H1 (cell line): Measurements from ENCODE around the gene ICA1. TPM values are rescaled to one million over a fixed set of nuclear protein-coding genes. Genes with fewer than 3 reads are reported as not detected.

Experiments used
- CTCF ChIA-PET: fragments of 300-600 bp; sonication (Branson Sonifier 250); formaldehyde crosslinking; loops from one replicate; lab custom pipeline; 2021; ENCODE audit not compliant: partially characterized antibody; lab: Charles Lee
- POLR2A ChIA-PET: fragments of 300-600 bp; sonication (Branson Sonifier 250); formaldehyde crosslinking; loops from one replicate; lab custom pipeline; 2021; ENCODE audit warnings: inconsistent platforms; ENCODE audit not compliant: partially characterized antibody; lab: Charles Lee
- DNase-seq, 2 experiments: peaks; one replicate each; pipeline versions ENCODE4 v3.0.0 to v3.0.0-alpha.2; 2010 to 2022; ENCODE audit warnings: low spot score in 2 of 2, low read depth in 1 of 2, mixed read lengths in 1 of 2
- FAIRE-seq: peaks from 2 replicates; lab custom pipeline; 2011; peaks lifted over from hg19 to GRCh38; lab: Jason Lieb, UNC
- H2AFZ ChIP-seq: 2 replicates; pipeline ENCODE4 v1.8.1; 2012; ENCODE audit warnings: low read length, inconsistent platforms
- H2AK5ac ChIP-seq: 2 replicates; pipeline ENCODE4 v1.6.1; 2013; ENCODE audit warnings: low read depth, low read length
- H2BK120ac ChIP-seq: replicated peaks from 2 replicates; pipeline ENCODE3; 2013; ENCODE audit warnings: low read depth, low read length, inconsistent platforms
- H2BK12ac ChIP-seq: 2 replicates; pipeline ENCODE4 v1.6.1; 2013; ENCODE audit warnings: low read depth, low read length
- H2BK15ac ChIP-seq: 2 replicates; pipeline ENCODE4 v1.6.1; 2013; ENCODE audit warnings: low read length
- H2BK20ac ChIP-seq: 2 replicates; pipeline ENCODE4 v1.6.1; 2013; ENCODE audit warnings: low read length
- H2BK5ac ChIP-seq: 2 replicates; pipeline ENCODE4 v1.6.1; 2013; ENCODE audit warnings: low read depth, low read length
- H3K14ac ChIP-seq: 2 replicates; pipeline ENCODE4 v1.6.1; 2013; ENCODE audit warnings: inconsistent platforms; ENCODE audit not compliant: insufficient read length
- H3K18ac ChIP-seq: 2 replicates; pipeline ENCODE4 v1.6.1; 2013; ENCODE audit warnings: low read length; ENCODE audit errors: extremely low read depth
- H3K23ac ChIP-seq: 2 replicates; pipeline ENCODE4 v1.6.1; 2013; ENCODE audit warnings: inconsistent platforms; ENCODE audit not compliant: insufficient read length
- H3K23me2 ChIP-seq: 2 replicates; pipeline ENCODE4 v1.6.1; 2013; ENCODE audit warnings: low read depth, low read length
- H3K27ac ChIP-seq: 2 replicates; pipeline ENCODE4 v1.6.1; 2011; ENCODE audit warnings: low read depth, low read length, inconsistent platforms
- H3K27me3 ChIP-seq, 4 experiments: replicated peaks in 1 of 4; 1 replicate in 1 of 4; 2 replicates in 3 of 4; pipeline versions ENCODE4 v1.6.1 to v1.8.1; 2011 to 2013; ENCODE audit warnings: low read length in 3 of 4, mild to moderate bottlenecking in 3 of 4, inconsistent platforms in 2 of 4, mixed read lengths in 2 of 4, moderate library complexity in 1 of 4; ENCODE audit not compliant: control insufficient read depth in 3 of 4, insufficient read depth in 3 of 4; ENCODE audit errors: extremely low read depth in 1 of 4
- H3K36me3 ChIP-seq, 4 experiments: 2 replicates each; pipeline versions ENCODE4 v1.6.1 to v1.8.1; 2011 to 2013; ENCODE audit warnings: mild to moderate bottlenecking in 4 of 4, low read length in 3 of 4, moderate library complexity in 2 of 4, control low read depth in 1 of 4, inconsistent platforms in 1 of 4; ENCODE audit not compliant: insufficient read depth in 4 of 4, control insufficient read depth in 2 of 4
- H3K4ac ChIP-seq: replicated peaks from 2 replicates; pipeline ENCODE3; 2013; ENCODE audit warnings: low read length, low read depth, mixed read lengths, inconsistent platforms; ENCODE audit not compliant: insufficient read length
- H3K4me1 ChIP-seq, 4 experiments: replicated peaks in 1 of 4; 1 replicate in 1 of 4; 2 replicates in 3 of 4; pipeline versions ENCODE4 v1.6.1 to v1.8.1; 2011 to 2013; ENCODE audit warnings: low read length in 3 of 4, inconsistent platforms in 2 of 4, mixed read lengths in 1 of 4; ENCODE audit not compliant: insufficient read depth in 4 of 4, control insufficient read depth in 3 of 4
- H3K4me2 ChIP-seq, 2 experiments: 2 replicates each; pipeline versions ENCODE4 v1.6.1 to v1.8.1; 2011 to 2013; ENCODE audit warnings: low read depth in 2 of 2, low read length in 2 of 2, control low read depth in 1 of 2, inconsistent platforms in 1 of 2, mild to moderate bottlenecking in 1 of 2; ENCODE audit not compliant: insufficient read depth in 1 of 2
- H3K4me3 ChIP-seq, 4 experiments: fragments of 200-600, 300-600 bp in 1 of 4; sonication (generic), shearing (Covaris generic), sonication (Bioruptor Twin) in 1 of 4; 2 replicates each; pipeline versions ENCODE4 v1.5.1 to v1.8.1; 2011 to 2016; ENCODE audit warnings: low read length in 4 of 4, low read depth in 3 of 4, control low read depth in 2 of 4, inconsistent platforms in 2 of 4, mild to moderate bottlenecking in 2 of 4, mixed read lengths in 1 of 4, moderate library complexity in 1 of 4; ENCODE audit not compliant: insufficient read depth in 2 of 4; ENCODE audit errors: extremely low read depth in 1 of 4
- H3K56ac ChIP-seq: replicated peaks from 2 replicates; pipeline ENCODE3; 2013; ENCODE audit warnings: low read depth, mild to moderate bottlenecking, mixed read lengths, low read length, inconsistent platforms; ENCODE audit not compliant: insufficient read length
- H3K79me1 ChIP-seq: 2 replicates; pipeline ENCODE4 v1.6.1; 2013; ENCODE audit warnings: low read depth, low read length, control low read depth
- H3K79me2 ChIP-seq, 2 experiments: 2 replicates each; pipeline versions ENCODE4 v1.6.1 to v1.8.1; 2012 to 2013; ENCODE audit warnings: low read length in 2 of 2, mild to moderate bottlenecking in 2 of 2, inconsistent platforms in 1 of 2; ENCODE audit not compliant: insufficient read depth in 2 of 2, control insufficient read depth in 1 of 2
- H3K9ac ChIP-seq, 4 experiments: replicated peaks in 1 of 4; 1 replicate in 1 of 4; 2 replicates in 3 of 4; pipeline versions ENCODE4 v1.6.1 to v1.8.1; 2011 to 2013; ENCODE audit warnings: low read depth in 3 of 4, low read length in 3 of 4, control low read depth in 2 of 4, mild to moderate bottlenecking in 2 of 4, moderate library complexity in 2 of 4, inconsistent platforms in 1 of 4; ENCODE audit errors: extremely low read depth in 1 of 4
- H3K9me3 ChIP-seq, 2 experiments: 2 replicates each; pipeline versions ENCODE4 v1.6.1 to v1.8.1; 2012 to 2013; ENCODE audit warnings: mild to moderate bottlenecking in 2 of 2, moderate library complexity in 2 of 2, control low read depth in 1 of 2, inconsistent platforms in 1 of 2, low read depth in 1 of 2, low read length in 1 of 2, mixed read lengths in 1 of 2; ENCODE audit not compliant: insufficient read depth in 2 of 2
- H4K20me1 ChIP-seq, 2 experiments: replicated peaks in 1 of 2; 2 replicates each; pipeline versions ENCODE3 to v1.8.1; 2011 to 2013; ENCODE audit warnings: inconsistent platforms in 2 of 2, low read length in 2 of 2, mild to moderate bottlenecking in 1 of 2; ENCODE audit not compliant: insufficient read depth in 2 of 2, control insufficient read depth in 1 of 2
- H4K5ac ChIP-seq: 2 replicates; pipeline ENCODE4 v1.6.1; 2013; ENCODE audit warnings: low read length, low read depth, mixed read lengths, inconsistent platforms; ENCODE audit not compliant: insufficient read length
- H4K8ac ChIP-seq: 2 replicates; pipeline ENCODE4 v1.8.0; 2013; ENCODE audit warnings: mild to moderate bottlenecking, moderate library complexity, low read length, inconsistent platforms; ENCODE audit not compliant: insufficient read depth; ENCODE audit errors: extremely low read depth
- H4K91ac ChIP-seq: replicated peaks from 2 replicates; pipeline ENCODE3; 2013; ENCODE audit warnings: low read length, mixed read lengths, inconsistent platforms; ENCODE audit not compliant: insufficient read length
- CBX8 ChIP-seq: fragments of 300-800, 300-1000 bp; sonication (generic); IDR thresholded peaks from 2 replicates; pipeline ENCODE4 v1.7.1; 2016; ENCODE audit warnings: low read depth, low read length, borderline replicate concordance
- GTF2F1 ChIP-seq: IDR thresholded peaks from 2 replicates; pipeline ENCODE4 v1.6.1; 2012; ENCODE audit warnings: low read depth, low read length, improper control_type of control experiment, borderline replicate concordance
- JUN ChIP-seq: IDR thresholded peaks from 2 replicates; pipeline ENCODE4 v1.6.1; 2011; ENCODE audit warnings: low read depth, mild to moderate bottlenecking, improper control_type of control experiment, low read length
- RXRA ChIP-seq: IDR thresholded peaks from 2 replicates; pipeline ENCODE4 v1.6.1; 2011; ENCODE audit warnings: low read depth, mild to moderate bottlenecking, low read length, moderate library complexity; ENCODE audit not compliant: insufficient read depth
- SIX5 ChIP-seq: IDR thresholded peaks from 2 replicates; pipeline ENCODE4 v1.6.1; 2011; ENCODE audit warnings: mild to moderate bottlenecking, low read depth, low read length
- SP1 ChIP-seq: IDR thresholded peaks from 2 replicates; pipeline ENCODE4 v1.6.1; 2011; ENCODE audit warnings: low read depth, low read length
- TAF1 ChIP-seq: IDR thresholded peaks from 2 replicates; pipeline ENCODE4 v1.6.1; 2011; ENCODE audit warnings: mild to moderate bottlenecking, low read depth, low read length
- WGBS, 2 experiments: shearing (Covaris generic) in 1 of 2; methylation state at CpG; one replicate each; pipeline versions ENCODE4 v1.1.6 to v1.1.7; 2013 to 2015; ENCODE audit warnings: low lambda C conversion rate in 2 of 2, mixed read lengths in 2 of 2, inconsistent platforms in 1 of 2, low coverage in 1 of 2, missing lambda C conversion rate in 1 of 2; ENCODE audit not compliant: insufficient replicate concordance in 2 of 2, insufficient coverage in 1 of 2, insufficient read length in 1 of 2; ENCODE audit errors: extremely low coverage in 1 of 2, missing lambda C conversion rate in 1 of 2; 5-methylcytosine and 5-hydroxymethylcytosine counted together
- polyA plus RNA-seq, 7 experiments: library from polyadenylated mRNA; depleted of rRNA in 3 of 7; stranded (reverse) in 5 of 7; unstranded in 2 of 7; fragments of >200 nt in 5 of 7; fragments of 200-250 nt in 2 of 7; gene quantifications; 1 replicate in 5 of 7; 2 replicates in 1 of 7; 4 replicates in 1 of 7; pipeline versions ENCODE4 v1.2.1 to v1.2.3, GENCODE V29; 2011 to 2013; ENCODE audit warnings: missing spikeins in 2 of 7, mixed read lengths in 2 of 7
- total RNA-seq: library from RNA; stranded (reverse); fragmentation: NEBNext Ultra II Directional; extraction: Animal tissue kit (Norgen Biotek cat#: 25700); gene quantifications from 2 replicates; pipeline ENCODE4 v1.2.1, GENCODE V29; 2021
- TF ChIP-seq, protein P1 (sequence below): IDR thresholded peaks from 2 replicates; pipeline ENCODE4 v1.6.1; 2012; ENCODE audit warnings: inconsistent platforms

ICA1 gene
- total and polyA plus RNA-seq, 2 of the 8 experiments (the other 6 are each of a cell fraction or from before 2014, with no cell fraction given) = 14.9 to 37.1 TPM

- Histone ChIP-seq H4K8ac (no peak overlapping the region), H3K23ac (no peak overlapping the region), H4K5ac (no peak overlapping the region), H2AFZ (no peak overlapping the region), H3K14ac (no peak overlapping the region), H3K4me3 (no peak overlapping the region), H3K4me2 (no peak overlapping the region), H2AK5ac (no peak overlapping the region), H2BK12ac (no peak overlapping the region), H2BK20ac (no peak overlapping the region), H3K4me1 (peaks cover 0 to 3% (median 0%) of the 10 kb centered on the region in 4 experiments; a peak in 2 of 7 replicates), H3K9me3 (no peaks in the 10 kb centered on the region), H3K27ac (no peak overlapping the region), H4K91ac (no peak overlapping the region), H3K79me1 (no peaks in the 10 kb centered on the region), H2BK5ac (no peak overlapping the region), H3K9ac (no peak overlapping the region), H3K36me3 (no peaks in the 10 kb centered on the region), H2BK15ac (no peak overlapping the region), H2BK120ac (no peak overlapping the region), H3K56ac (no peak overlapping the region), H3K79me2 (no peaks in the 10 kb centered on the region), H3K4ac (no peak overlapping the region), H3K23me2 (no peaks in the 10 kb centered on the region), H3K27me3 (no peaks in the 10 kb centered on the region), H4K20me1 (no peaks in the 10 kb centered on the region), H3K18ac (no peak overlapping the region)
- POLR2A ChIA-PET = no interaction called here
- TF ChIP-seq SIX5 (no peak), JUN (no peak), RXRA (no peak), SP1 (no peak), GTF2F1 (no peak), TAF1 (no peak), CBX8 (no peak)
- TF ChIP-seq, protein P1, sequence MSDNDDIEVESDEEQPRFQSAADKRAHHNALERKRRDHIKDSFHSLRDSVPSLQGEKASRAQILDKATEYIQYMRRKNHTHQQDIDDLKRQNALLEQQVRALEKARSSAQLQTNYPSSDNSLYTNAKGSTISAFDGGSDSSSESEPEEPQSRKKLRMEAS = no peak
- WGBS, 2 experiments = 88% methylated on average over 3 of the region's 3 CpGs; no CpG with 5 or more reads in 1 of the 2 experiments
- no peak for FAIRE-seq
- DNase-seq = no peak
- CTCF ChIA-PET = interaction anchor here (1.5 to 1.6 kb wide), 2 partner anchors 15 to 134 kb away, joined by 3 to 5 read pairs; no protein-coding TSS in a partner anchor
Observed at GRCh38 chr7:8162181-8162580, 99.8 kb downstream of the ICA1 start.
